ENCODE results near the gene HDAC4.
"Not testable (repeated sequence)": the region's sequence is repeated elsewhere in the genome, so short reads cannot be mapped to it uniquely, and the experiment has no call there.

The HDAC4 gene

DNA sequence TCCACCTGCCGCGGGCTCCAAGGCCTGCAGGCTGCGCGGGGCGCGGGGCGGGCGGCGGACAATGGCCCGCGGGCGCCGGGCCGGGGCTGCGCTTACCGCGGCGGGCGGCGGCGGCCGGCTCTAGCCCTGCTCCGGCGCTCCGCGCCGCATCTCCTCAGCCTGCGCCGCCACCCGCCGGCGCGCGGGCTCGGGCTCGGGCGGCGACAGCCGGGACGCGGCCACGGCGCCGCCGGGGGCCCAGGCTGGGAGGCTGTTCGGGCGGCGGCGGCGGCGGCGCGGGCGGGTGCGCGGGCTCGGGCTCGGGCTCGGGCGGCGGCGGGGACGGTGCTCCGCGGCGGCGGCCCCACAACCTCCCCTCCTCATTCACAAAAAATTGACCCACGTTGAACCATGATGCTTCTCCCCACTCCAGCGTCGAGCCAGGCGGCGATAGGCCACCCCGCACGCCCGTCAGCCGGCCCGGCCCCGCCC lies at the start of gene HDAC4:
HDAC4 (minus strand) TSS at position 425 of the 471 bp plus-strand sequence. CDS start 48,321 bp downstream, outside the sequence.
- DNase-seq (ENCODE audit: low spot score) = no peak

DNA sequence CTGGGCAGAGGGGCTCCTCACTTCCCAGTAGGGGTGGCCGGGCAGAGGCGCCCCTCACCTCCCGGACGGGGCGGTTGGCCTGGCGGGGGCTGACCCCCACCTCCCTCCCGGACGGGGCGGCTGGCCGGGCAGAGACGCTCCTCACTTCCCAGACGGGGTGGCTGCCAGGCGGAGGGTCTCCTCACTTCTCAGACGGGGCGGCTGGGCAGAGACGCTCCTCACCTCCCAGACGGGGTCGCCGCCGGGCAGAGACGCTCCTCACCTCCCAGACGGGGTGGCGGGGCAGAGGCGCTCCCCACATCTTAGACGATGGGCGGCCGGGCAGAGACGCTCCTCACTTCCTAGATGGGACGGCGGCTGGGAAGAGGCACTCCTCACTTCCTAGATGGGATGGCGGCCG lies 48.6 kb upstream of the HDAC4 start:
- not testable (repeated sequence) for DNase-seq (ENCODE audit: low spot score)

- DNase-seq (ENCODE audit: low spot score) = no peak
Measured at GRCh38 chr2:239445771-239446524, 45.1 kb upstream of the HDAC4 start.

- DNase-seq (ENCODE audit: low spot score) = no peak
Measured at GRCh38 chr2:239444626-239445577, 44.1 kb upstream of the HDAC4 start.

DNA sequence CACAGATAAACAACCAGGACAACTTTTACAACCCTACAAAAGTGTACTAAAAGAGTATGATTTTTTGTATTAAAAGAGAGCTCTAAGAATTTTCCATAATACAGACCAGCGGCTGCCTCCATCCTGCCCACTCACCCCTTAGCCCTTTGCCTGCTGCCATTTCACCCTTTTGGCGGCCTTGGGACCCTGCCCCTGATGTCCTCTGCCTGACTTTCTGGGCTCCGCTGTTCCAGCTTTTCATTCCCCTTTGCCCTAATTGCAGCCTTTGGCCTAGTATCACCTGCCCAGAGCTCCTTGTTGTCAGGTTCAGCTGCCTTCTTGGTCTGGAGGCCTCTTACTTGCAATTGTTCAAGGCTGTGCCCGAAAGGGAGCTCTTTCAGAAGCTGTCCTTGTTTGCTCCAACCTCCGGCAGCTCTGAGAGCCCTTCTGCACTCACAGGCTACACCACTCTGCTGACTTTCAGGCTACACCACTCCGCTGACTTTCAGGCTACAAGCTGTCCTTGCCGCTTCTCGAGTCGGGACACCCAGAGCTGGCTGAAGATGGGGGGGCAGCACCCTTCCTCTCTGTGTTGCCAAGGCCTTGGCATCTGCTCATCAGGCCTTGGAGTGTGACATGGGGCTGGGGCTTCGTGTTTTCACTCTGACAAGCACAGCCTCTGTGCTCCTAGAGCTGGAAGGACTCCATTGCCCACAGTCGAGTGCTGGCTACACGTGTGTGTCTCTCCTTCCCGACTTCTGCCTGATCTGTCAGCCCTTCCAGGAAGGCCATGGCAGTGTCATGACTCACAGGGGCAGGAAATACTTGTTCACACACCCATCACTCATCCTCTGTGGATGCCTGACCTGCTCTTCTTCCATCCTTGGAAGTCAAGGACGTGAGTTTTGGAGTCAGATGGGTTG lies 43.1 kb upstream of the HDAC4 start:
- DNase-seq (ENCODE audit: low spot score) = no peak

- no peak for DNase-seq (ENCODE audit: low spot score)
Measured at GRCh38 chr2:239443102-239443620, 42.3 kb upstream of the HDAC4 start.

DNA sequence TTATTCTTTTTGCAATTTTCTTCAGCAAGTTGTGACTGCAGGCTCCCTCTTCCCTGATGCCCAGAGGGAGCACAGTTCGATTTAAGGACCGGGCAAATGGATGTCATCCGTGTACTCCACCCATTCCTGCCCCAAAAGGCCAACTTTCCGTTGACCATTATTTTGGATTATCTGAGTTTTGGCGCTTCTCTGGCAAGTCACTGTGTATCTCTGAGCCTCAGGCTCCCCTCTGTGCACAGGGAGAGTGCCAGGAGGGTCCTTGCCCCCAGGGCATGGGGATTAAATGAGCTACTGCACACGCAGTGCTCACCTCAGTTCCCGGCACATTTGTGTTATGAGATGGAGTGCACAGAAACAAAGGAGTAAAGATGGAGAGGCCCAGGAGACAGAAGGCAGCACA lies 41.4 kb upstream of the HDAC4 start:
- DNase-seq (ENCODE audit: low spot score) = no peak

- DNase-seq (ENCODE audit: low spot score) = no peak
Measured at GRCh38 chr2:239441261-239442078, 40.6 kb upstream of the HDAC4 start.

DNA sequence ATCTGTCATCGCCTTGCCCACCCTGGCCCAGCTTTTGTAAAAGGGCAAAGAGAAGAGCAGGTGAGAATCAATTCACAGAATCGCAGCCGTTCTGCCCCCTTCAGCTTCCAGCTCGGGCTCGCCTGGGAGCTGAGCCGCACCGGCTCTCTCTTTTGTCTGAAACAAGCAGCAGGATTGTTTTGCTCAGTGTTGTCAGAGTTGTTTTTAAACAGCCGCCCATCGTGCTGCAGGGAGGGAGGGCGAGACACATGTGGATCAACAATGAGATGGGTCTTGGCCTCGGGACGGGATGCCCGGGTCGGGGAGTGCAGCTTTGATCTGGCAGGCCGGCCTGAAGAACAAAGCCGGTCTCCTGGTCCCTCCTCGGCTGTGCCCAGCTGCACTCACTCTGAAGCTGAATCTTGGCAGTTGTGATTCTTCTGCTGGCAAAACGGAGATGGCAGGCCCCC lies 39.7 kb upstream of the HDAC4 start:
- no peak for DNase-seq (ENCODE audit: low spot score)

- DNase-seq (ENCODE audit: low spot score) = no peak
Measured at GRCh38 chr2:239439754-239440315, 39.0 kb upstream of the HDAC4 start.

- DNase-seq (ENCODE audit: low spot score) = no peak
Measured at GRCh38 chr2:239438995-239439753, 38.4 kb upstream of the HDAC4 start.

DNA sequence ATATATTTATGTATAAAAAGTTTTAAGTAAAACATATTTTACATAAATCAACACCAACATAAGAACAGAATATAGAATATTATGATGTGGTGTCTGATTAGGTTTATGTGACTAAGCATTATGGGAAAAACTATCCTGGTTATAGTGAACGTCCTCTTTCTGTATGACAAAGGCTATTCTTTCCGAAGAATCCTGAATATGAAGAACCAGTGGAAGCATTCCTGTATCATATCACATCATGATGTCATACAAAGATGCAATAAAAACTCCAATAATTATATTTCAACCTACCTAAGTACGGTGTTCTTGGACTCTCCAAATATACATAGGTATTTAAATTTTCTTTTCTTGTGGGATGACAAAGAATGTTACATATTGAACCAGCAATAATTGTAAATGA lies 37.5 kb upstream of the HDAC4 start:
- no peak for DNase-seq (ENCODE audit: low spot score)

DNA sequence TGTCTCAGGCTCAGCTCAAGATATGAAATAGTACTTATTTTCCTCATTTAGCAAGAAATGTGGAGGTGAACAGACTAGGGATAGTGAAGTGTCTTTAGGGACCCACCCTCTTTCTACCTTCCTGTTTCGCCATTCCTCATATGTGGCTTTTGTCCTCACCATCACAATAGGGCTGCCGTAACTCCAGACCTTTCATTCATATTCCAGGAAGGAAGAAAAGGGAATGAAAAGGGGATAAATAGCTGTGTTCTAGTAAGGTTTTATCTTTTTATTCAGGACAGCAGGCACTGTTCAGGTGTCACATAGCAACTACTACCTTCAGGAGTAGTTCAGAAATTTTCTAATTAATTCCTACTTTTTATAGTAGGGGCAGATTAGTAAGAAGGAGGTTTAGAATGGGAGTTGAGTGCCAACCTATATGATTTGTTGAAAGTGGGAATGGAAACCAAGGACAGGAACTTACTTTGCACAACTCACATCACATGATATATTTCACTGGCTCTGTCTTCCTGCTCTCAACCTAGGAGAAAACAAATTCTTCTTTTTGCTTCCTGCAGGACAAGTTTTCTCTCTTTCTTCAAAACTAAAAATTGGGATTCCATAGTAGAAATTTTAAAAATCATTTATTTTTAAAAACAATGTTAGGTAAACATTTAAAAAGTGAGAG lies 36.0 kb upstream of the HDAC4 start:
- DNase-seq (ENCODE audit: low spot score) = no peak

DNA sequence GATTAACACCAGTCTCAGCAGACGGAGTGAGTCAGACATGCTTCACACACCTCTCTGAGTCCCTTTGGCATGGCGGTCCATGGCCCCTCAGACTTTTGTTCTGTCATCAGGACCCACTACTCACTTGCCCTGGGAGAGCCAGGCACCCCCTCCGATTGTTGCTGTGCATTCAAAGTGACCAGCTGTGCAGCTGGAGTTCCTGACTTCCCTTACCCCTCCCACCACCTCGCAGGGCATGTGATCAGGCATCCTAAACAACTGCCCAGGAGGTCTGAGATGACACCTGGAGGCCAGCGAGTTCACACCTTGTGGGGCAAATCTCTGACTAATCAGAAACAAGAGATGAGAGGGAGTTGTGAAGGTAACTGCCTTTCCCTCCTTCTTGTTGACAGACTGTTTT lies 35.3 kb upstream of the HDAC4 start:
- DNase-seq (ENCODE audit: low spot score) = no peak

DNA sequence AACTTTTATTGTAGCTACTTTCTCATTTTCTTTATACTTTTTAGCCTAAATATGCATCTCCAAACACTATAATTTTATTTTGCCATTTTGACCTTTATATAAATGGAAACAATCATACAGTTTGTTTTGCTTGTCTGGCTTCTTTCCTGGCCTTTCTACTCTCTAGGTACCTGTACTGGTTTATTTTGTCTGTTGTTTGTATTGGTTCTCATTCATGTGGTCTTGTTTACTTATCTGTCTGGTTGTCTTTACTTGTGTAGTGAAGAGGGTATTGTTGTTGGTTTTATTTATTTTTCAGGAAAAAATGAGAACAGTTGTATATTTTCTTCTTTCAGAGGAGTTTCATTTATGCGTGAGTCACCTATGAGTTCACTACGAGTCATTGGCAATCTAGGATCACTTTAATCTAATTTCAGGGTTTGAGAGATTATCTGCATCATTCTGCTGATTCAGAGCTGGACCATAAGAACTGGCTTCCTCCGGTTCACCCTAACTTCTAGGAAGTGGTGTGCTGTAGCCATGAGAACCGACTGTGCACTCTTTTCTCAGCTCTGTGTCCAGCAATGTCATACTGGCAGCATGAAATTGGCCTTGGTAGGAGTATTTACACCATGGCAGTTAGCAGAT lies 33.1 kb upstream of the HDAC4 start:
- DNase-seq (ENCODE audit: low spot score) = no peak

- no peak for DNase-seq (ENCODE audit: low spot score)
Measured at GRCh38 chr2:239432174-239432573, 31.4 kb upstream of the HDAC4 start.

DNA sequence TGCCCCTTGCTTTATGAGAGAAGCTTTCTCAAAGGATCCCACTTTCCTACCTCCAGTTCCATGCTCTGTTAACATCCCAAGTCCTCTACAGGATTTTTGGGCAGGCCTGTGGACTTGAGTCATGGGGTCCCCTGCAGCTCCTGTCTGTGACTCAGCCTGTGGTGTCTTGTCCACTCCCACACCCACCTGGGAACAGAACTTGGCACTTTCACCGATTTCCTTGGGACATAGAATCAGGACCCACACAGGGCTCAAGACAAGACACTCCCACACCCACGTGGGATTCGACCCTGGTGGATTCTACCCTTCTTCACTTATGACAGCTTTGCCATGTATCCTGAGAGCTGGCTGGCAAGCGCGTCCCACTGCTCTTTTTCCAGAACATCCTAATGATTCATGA lies 30.7 kb upstream of the HDAC4 start:
- DNase-seq (ENCODE audit: low spot score) = no peak

Data from CD4-positive, alpha-beta T cell treated with Interleukin-15 for 4 hours (primary cell).